Uterus (tissue), 4 donors: ENCODE measurements around the gene DBF4B. TPM values are rescaled to one million over a fixed set of nuclear protein-coding genes. Genes with fewer than 3 reads are reported as not detected.

ENCODE experiments used
- DNase-seq, 2 donors: peaks; one replicate each; pipeline ENCODE4 v3.0.0-alpha.2; 2019 to 2020
- H3K27ac ChIP-seq, 2 donors: fragments of 200-600 bp; sonication (generic); 1 replicate in 1 of 2; 2 replicates in 1 of 2; pipeline ENCODE4 v1.5.1; 2016 to 2018
- H3K27me3 ChIP-seq, 2 donors: fragments of 200-600 bp; sonication (generic); one replicate each; pipeline ENCODE4 v1.5.1; 2018 to 2019; ENCODE audit warnings: control low read depth in 1 of 2
- H3K36me3 ChIP-seq, 2 donors: fragments of 200-600 bp; sonication (generic); one replicate each; pipeline ENCODE4 v1.5.1; 2019; ENCODE audit warnings: control low read depth in 1 of 2
- H3K4me1 ChIP-seq, 2 donors: fragments of 200-600 bp; sonication (generic); one replicate each; pipeline ENCODE4 v1.5.1; 2018 to 2019; ENCODE audit warnings: control low read depth in 1 of 2
- H3K4me3 ChIP-seq, 2 donors: fragments of 200-600 bp; sonication (generic); 1 replicate in 1 of 2; 2 replicates in 1 of 2; pipeline ENCODE4 v1.5.1; 2018 to 2019; ENCODE audit warnings: mild to moderate bottlenecking in 1 of 2
- H3K9me3 ChIP-seq, 2 donors: fragments of 200-600 bp; sonication (generic); one replicate each; pipeline ENCODE4 v1.5.1; 2019; ENCODE audit warnings: control low read depth in 1 of 2
- CTCF ChIP-seq, 4 experiments: fragments of 200-600 bp in 2 of 4; fragments of 450-650 bp in 2 of 4; sonication (generic) in 2 of 4; IDR thresholded peaks; one replicate each; pipeline ENCODE4 v1.5.1; 2016 to 2019; ENCODE audit warnings: antibody characterized with exemption in 4 of 4, mild to moderate bottlenecking in 2 of 4, moderate library complexity in 1 of 4
- POLR2A ChIP-seq, 2 donors: fragments of 450-650 bp; IDR thresholded peaks; one replicate each; pipeline ENCODE4 v1.6.1; 2016; ENCODE audit warnings: antibody characterized with exemption in 2 of 2, mild to moderate bottlenecking in 1 of 2, moderate library complexity in 1 of 2
- intact Hi-C: fragments of 100-400 bp; cut with DNase I; formaldehyde crosslinking; loops from one replicate; pipeline ENCODE4 v1.15.1; 2023; ENCODE audit warnings: low total_unique reads
- total RNA-seq, 4 donors: library from RNA; depleted of rRNA in 3 of 4; stranded (reverse); fragments of >200 nt in 3 of 4; gene quantifications; one replicate each; pipeline versions ENCODE4 v1.1.0 to v1.2.4, GENCODE V29; 2014 to 2023
- donor health status: DM: yes; HTN: yes; CAD: no.

DBF4B gene
- total RNA-seq, result 10 to 100 TPM in 1 of 4 donors, 1 to 10 TPM in 2, not detected in 1; 2.3 to 10.5 (median 9.3) TPM

GRCh38 chr17:44708401-44709263 lies at the start of gene DBF4B:
DBF4B (plus strand) TSS chr17:44708665; CDS start chr17:44708821, 156 bp downstream.
- DNase-seq, result peak; percentile 79 to 87
- peak within 1 kb of the TSS; percentile 79 to 82 for H3K27ac ChIP-seq
- H3K4me3 ChIP-seq, result peak within 1 kb of the TSS; percentile 72 to 91
- intact Hi-C loops, result no loop called here
- TF ChIP-seq POLR2A (IDR thresholded peaks at IDR 0.05), result peak in 1 of 2 donors; percentile 19
- TF ChIP-seq CTCF (IDR thresholded peaks at IDR 0.05), result peak in 2 of 4 experiments; percentile 7 to 26
- no peaks in the 10 kb centered on the region for H3K4me1 ChIP-seq
- H3K36me3 ChIP-seq, result no peaks in the 10 kb centered on the region
- no peaks in the 10 kb centered on the region for H3K27me3 ChIP-seq
- H3K9me3 ChIP-seq, result no peaks in the 10 kb centered on the region

- DNase-seq, result no peak
- peaks cover 0 to 6% of the 10 kb centered on the region in 2 donors for H3K27me3 ChIP-seq
- H3K27ac ChIP-seq, result no peak overlapping the region
- intact Hi-C loops, result no loop called here
- peaks cover 0 to under 1% of the 10 kb centered on the region in 2 donors for H3K36me3 ChIP-seq
- H3K4me3 ChIP-seq, result no peak overlapping the region
- H3K9me3 ChIP-seq, result no peaks in the 10 kb centered on the region
- no peak for TF ChIP-seq POLR2A (IDR thresholded peaks at IDR 0.05)
- TF ChIP-seq CTCF (IDR thresholded peaks at IDR 0.05), result no peak
- H3K4me1 ChIP-seq, result no peaks in the 10 kb centered on the region
These were observed 46.6 kb upstream of the DBF4B start for GRCh38 chr17:44661835-44662234.

- intact Hi-C loops, result no loop called here
- TF ChIP-seq CTCF (IDR thresholded peaks at IDR 0.05) (no peak), POLR2A (IDR thresholded peaks at IDR 0.05) (no peak)
- H3K9me3 ChIP-seq, result no peaks in the 10 kb centered on the region
- no peaks in the 10 kb centered on the region for H3K4me1 ChIP-seq
- H3K4me3 ChIP-seq, result no peak overlapping the region
- no peak overlapping the region for H3K27ac ChIP-seq
- DNase-seq, result no peak
- no peaks in the 10 kb centered on the region for H3K27me3 ChIP-seq
- peaks cover 0 to 2% of the 10 kb centered on the region in 2 donors for H3K36me3 ChIP-seq
These were observed 45.4 kb upstream of the DBF4B start for GRCh38 chr17:44663095-44663494.

- no peak overlapping the region for H3K27ac ChIP-seq
- no peak overlapping the region for H3K4me3 ChIP-seq
- no peak for DNase-seq
- no peaks in the 10 kb centered on the region for H3K9me3 ChIP-seq
- H3K4me1 ChIP-seq, result no peaks in the 10 kb centered on the region
- H3K36me3 ChIP-seq, result peaks cover 0 to 2% of the 10 kb centered on the region in 2 donors
- intact Hi-C loops, result no loop called here
- H3K27me3 ChIP-seq, result no peaks in the 10 kb centered on the region
- TF ChIP-seq CTCF (IDR thresholded peaks at IDR 0.05) (no peak), POLR2A (IDR thresholded peaks at IDR 0.05) (no peak)
These were observed 43.6 kb upstream of the DBF4B start for GRCh38 chr17:44664867-44665266.

GRCh38 chr17:44666006-44666405 lies 42.5 kb upstream of the DBF4B start:
- no peak for DNase-seq
- Histone ChIP-seq H3K4me1 (no peaks in the 10 kb centered on the region), H3K36me3 (peaks cover 0 to 2% of the 10 kb centered on the region in 2 donors), H3K4me3 (no peak overlapping the region), H3K27me3 (no peaks in the 10 kb centered on the region), H3K9me3 (no peaks in the 10 kb centered on the region), H3K27ac (no peak overlapping the region)
- intact Hi-C loops, result no loop called here
- TF ChIP-seq CTCF (IDR thresholded peaks at IDR 0.05) (no peak), POLR2A (IDR thresholded peaks at IDR 0.05) (no peak)
